GM23338 (cell line): ENCODE results near the gene NGB. TPM values are rescaled to one million over a fixed set of nuclear protein-coding genes. Genes with fewer than 3 reads are reported as not detected.

ENCODE experiments used
- ATAC-seq: fragments of 200-7000 bp; cut with Tn5 transposase; 3 replicates; pipeline ENCODE4 v1.9.1; 2020
- DNase-seq: peaks from one replicate; pipeline ENCODE4 v3.0.0-alpha.2; 2015; ENCODE audit warnings: low spot score
- H2AFZ ChIP-seq: fragments of 200-600 bp; sonication (generic); 2 replicates; pipeline ENCODE4 v1.8.0; 2016; ENCODE audit warnings: antibody characterized with exemption, mild to moderate bottlenecking, moderate library complexity
- H3F3A ChIP-seq: fragments of 200-600 bp; sonication (generic); replicated peaks from 2 replicates; pipeline ENCODE4 v1.8.0; 2017; ENCODE audit warnings: antibody characterized with exemption, mixed run types, low read depth
- H3K27ac ChIP-seq: fragments of 200-600 bp; sonication (generic); 2 replicates; pipeline ENCODE4 v1.6.1; 2016; ENCODE audit warnings: low read depth
- H3K27me3 ChIP-seq: fragments of 200-600 bp; sonication (generic); 2 replicates; pipeline ENCODE4 v1.8.0; 2016; ENCODE audit warnings: mild to moderate bottlenecking, mixed run types, moderate library complexity; ENCODE audit not compliant: insufficient read depth
- H3K36me3 ChIP-seq: fragments of 200-600 bp; sonication (generic); 2 replicates; pipeline ENCODE4 v1.8.0; 2016; ENCODE audit warnings: mild to moderate bottlenecking; ENCODE audit not compliant: insufficient read depth
- H3K4me1 ChIP-seq: fragments of 200-600 bp; sonication (generic); 2 replicates; pipeline ENCODE4 v1.8.0; 2016; ENCODE audit warnings: mild to moderate bottlenecking, moderate library complexity; ENCODE audit not compliant: insufficient read depth
- H3K4me2 ChIP-seq: fragments of 200-600 bp; sonication (generic); 2 replicates; pipeline ENCODE4 v1.7.1; 2017; ENCODE audit warnings: mixed run types
- H3K4me3 ChIP-seq: fragments of 200-600 bp; sonication (generic); 2 replicates; pipeline ENCODE4 v1.6.1; 2016; ENCODE audit warnings: mixed run types
- H3K79me2 ChIP-seq: fragments of 200-600 bp; sonication (generic); replicated peaks from 2 replicates; pipeline ENCODE4 v1.8.0; 2017; ENCODE audit warnings: mild to moderate bottlenecking; ENCODE audit not compliant: insufficient read depth
- H3K9me2 ChIP-seq: fragments of 200-600 bp; sonication (generic); 2 replicates; pipeline ENCODE4 v1.8.0; 2017; ENCODE audit not compliant: insufficient read depth
- H4K20me1 ChIP-seq: fragments of 200-600 bp; sonication (generic); replicated peaks from 2 replicates; pipeline ENCODE4 v1.8.0; 2017; ENCODE audit warnings: mild to moderate bottlenecking; ENCODE audit not compliant: insufficient read depth
- H3K27ac Mint-ChIP-seq: 2 replicates; pipeline ENCODE4 v1.8.0; 2020; ENCODE audit warnings: inconsistent platforms, mild to moderate bottlenecking, moderate library complexity, mixed read lengths
- H3K27me3 Mint-ChIP-seq: 3 replicates; pipeline ENCODE4 v1.8.0; 2022; ENCODE audit warnings: low read depth, mild to moderate bottlenecking, moderate library complexity, mixed read lengths, inconsistent platforms; ENCODE audit not compliant: insufficient read depth, poor library complexity
- H3K36me3 Mint-ChIP-seq: 3 replicates; pipeline ENCODE4 v1.8.0; 2021; ENCODE audit warnings: low read depth, mild to moderate bottlenecking, inconsistent platforms, moderate library complexity, mixed read lengths
- H3K4me1 Mint-ChIP-seq: 3 replicates; pipeline ENCODE4 v1.8.0; 2020; ENCODE audit warnings: mild to moderate bottlenecking, inconsistent platforms, mixed read lengths
- H3K4me3 Mint-ChIP-seq: 3 replicates; pipeline ENCODE4 v1.8.0; 2021; ENCODE audit warnings: moderate library complexity, mild to moderate bottlenecking, inconsistent platforms, mixed read lengths
- H3K9me3 Mint-ChIP-seq: 3 replicates; pipeline ENCODE4 v1.8.0; 2020; ENCODE audit warnings: moderate library complexity, mild to moderate bottlenecking, inconsistent platforms, mixed read lengths
- CREB1 ChIP-seq: fragments of 250-450 bp; sonication (Bioruptor Pico); IDR thresholded peaks from 2 replicates; pipeline ENCODE4 v1.5.0; 2020; ENCODE audit warnings: low read depth, mild to moderate bottlenecking, moderate library complexity
- CTCF ChIP-seq, 2 experiments: fragments of 200-600 bp in 1 of 2; sonication (generic) in 1 of 2; conservative IDR thresholded peaks; 2 replicates each; pipeline versions ENCODE4 v1.5.1 to v1.6.1; 2016 to 2017; ENCODE audit warnings: antibody characterized with exemption in 2 of 2, low read depth in 2 of 2, mild to moderate bottlenecking in 2 of 2, moderate library complexity in 1 of 2
- ETS1 ChIP-seq: IDR thresholded peaks from 2 replicates; pipeline ENCODE4 v1.6.1; 2016; ENCODE audit warnings: antibody characterized with exemption
- EZH2 ChIP-seq: fragments of 200-600 bp; sonication (generic); IDR thresholded peaks from one replicate; pipeline ENCODE4 v1.8.0; 2017; ENCODE audit warnings: antibody characterized with exemption, mild to moderate bottlenecking, low read depth; ENCODE audit not compliant: unreplicated experiment
- EZH2phosphoT487 ChIP-seq: fragments of 200-600 bp; sonication (generic); IDR thresholded peaks from one replicate; pipeline ENCODE4 v1.8.1; 2018; ENCODE audit warnings: antibody characterized with exemption; ENCODE audit not compliant: unreplicated experiment
- JUNB ChIP-seq: IDR thresholded peaks from one replicate; pipeline ENCODE4 v1.6.1; 2016; ENCODE audit warnings: antibody characterized with exemption; ENCODE audit not compliant: unreplicated experiment
- NANOG ChIP-seq: IDR thresholded peaks from 2 replicates; pipeline ENCODE4 v1.6.1; 2016; ENCODE audit warnings: antibody characterized with exemption, borderline replicate concordance
- POLR2AphosphoS5 ChIP-seq: IDR thresholded peaks from 2 replicates; pipeline ENCODE4 v1.6.1; 2016; ENCODE audit warnings: antibody characterized with exemption, low read depth
- REST ChIP-seq: IDR thresholded peaks from one replicate; pipeline ENCODE4 v1.6.1; 2018; ENCODE audit warnings: antibody characterized with exemption; ENCODE audit not compliant: unreplicated experiment
- STAT1 ChIP-seq: IDR thresholded peaks from one replicate; pipeline ENCODE4 v1.6.1; 2016; ENCODE audit warnings: antibody characterized with exemption; ENCODE audit not compliant: unreplicated experiment
- ZNF114 ChIP-seq: fragments of 250-450 bp; sonication (Bioruptor Pico); IDR thresholded peaks from 2 replicates; pipeline ENCODE4 v1.5.0; 2020; ENCODE audit warnings: mild to moderate bottlenecking, moderate library complexity
- ZNF331 ChIP-seq: fragments of 250-450 bp; sonication (Bioruptor Pico); IDR thresholded peaks from 2 replicates; pipeline ENCODE4 v1.5.0; 2020; ENCODE audit warnings: low read depth, mild to moderate bottlenecking, moderate library complexity
- ZNF462 ChIP-seq: fragments of 250-450 bp; sonication (Bioruptor Pico); IDR thresholded peaks from 2 replicates; pipeline ENCODE4 v1.5.0; 2020; ENCODE audit warnings: mild to moderate bottlenecking, moderate library complexity
- polyA plus RNA-seq: library from polyadenylated mRNA; unstranded; fragments of >200 nt; fragmentation: Nextera tagmentation; extraction: Ambion mirVana; gene quantifications from 2 replicates; pipeline ENCODE4 v1.2.1, GENCODE V29; 2016
- total RNA-seq: library from RNA; depleted of rRNA; stranded (reverse); fragments of >200 nt; shearing (Covaris generic); gene quantifications from 2 replicates; pipeline ENCODE4 v1.2.3, GENCODE V29; 2014

Gene NGB
- total and polyA plus RNA-seq, 2 experiments from 2014 or later: 0.21 to 1.0 TPM

GRCh38 chr14:77256694-77257093 lies 14.3 kb downstream of the NGB start:
- Histone ChIP-seq H3K9me2 (no peaks in the 10 kb centered on the region), H3K36me3 (no peaks in the 10 kb centered on the region), H2AFZ (no peak overlapping the region), H3K4me2 (no peak overlapping the region), H4K20me1 (no peaks in the 10 kb centered on the region), H3K27me3 (no peaks in the 10 kb centered on the region), H3F3A (no peaks in the 10 kb centered on the region), H3K4me3 (no peak overlapping the region), H3K4me1 (no peaks in the 10 kb centered on the region), H3K27ac (no peak overlapping the region), H3K79me2 (no peaks in the 10 kb centered on the region)
- Mint-ChIP-seq H3K9me3 (no peaks in the 10 kb centered on the region), H3K4me1 (peaks cover 2% of the 10 kb centered on the region; the same call in 2 of the 3 replicates), H3K4me3 (no peak overlapping the region), H3K27me3 (peaks cover 15% of the 10 kb centered on the region), H3K36me3 (no peaks in the 10 kb centered on the region), H3K27ac (no peak overlapping the region)
- TF ChIP-seq ZNF462 (CRISPR knock-in tag): no peak
- no peak for TF ChIP-seq STAT1
- TF ChIP-seq EZH2: no peak
- TF ChIP-seq POLR2AphosphoS5: no peak
- TF ChIP-seq CREB1 (CRISPR knock-in tag): no peak
- no peak for TF ChIP-seq NANOG
- TF ChIP-seq CTCF (conservative IDR thresholded peaks at IDR 0.05; ENCODE audit: low read depth in 2 of 2): no peak
- no peak for TF ChIP-seq REST
- no peak for TF ChIP-seq EZH2phosphoT487
- TF ChIP-seq ZNF331 (CRISPR knock-in tag): no peak
- TF ChIP-seq ZNF114 (CRISPR knock-in tag): no peak
- no peak for TF ChIP-seq ETS1
- TF ChIP-seq JUNB: no peak
- DNase-seq (no peak), ATAC-seq (no peak)
